ENCODE results near the gene PABPN1L. TPM values are rescaled to one million over a fixed set of nuclear protein-coding genes. Genes with fewer than 3 reads are reported as not detected.

Gene PABPN1L
- total RNA-seq, 1 donor from 2014 or later, result not detected

- no peak for DNase-seq (ENCODE audit: extremely low spot score in 2 of 2)
- no peak overlapping the region for H3K4me3 ChIP-seq
- peaks cover 21% of the 10 kb centered on the region for H3K4me1 ChIP-seq
- no peaks in the 10 kb centered on the region for H3K9me3 ChIP-seq
- H3K36me3 ChIP-seq, result no peaks in the 10 kb centered on the region
- no peak overlapping the region for H3K27ac ChIP-seq
- TF ChIP-seq POLR2A (IDR thresholded peaks at IDR 0.05), result no peak
- no peak for TF ChIP-seq CTCF (IDR thresholded peaks at IDR 0.05)
- no peak for TF ChIP-seq POLR2AphosphoS5 (IDR thresholded peaks at IDR 0.05; ENCODE audit: insufficient read depth in 1 of 2, low read depth in 1 of 2)
- no peaks in the 10 kb centered on the region for H3K27me3 ChIP-seq
- intact Hi-C loops (cut with DNase I), result no loop called here
These were observed 16.0 kb upstream of the PABPN1L start for GRCh38 chr16:88882358-88883030.

DNA sequence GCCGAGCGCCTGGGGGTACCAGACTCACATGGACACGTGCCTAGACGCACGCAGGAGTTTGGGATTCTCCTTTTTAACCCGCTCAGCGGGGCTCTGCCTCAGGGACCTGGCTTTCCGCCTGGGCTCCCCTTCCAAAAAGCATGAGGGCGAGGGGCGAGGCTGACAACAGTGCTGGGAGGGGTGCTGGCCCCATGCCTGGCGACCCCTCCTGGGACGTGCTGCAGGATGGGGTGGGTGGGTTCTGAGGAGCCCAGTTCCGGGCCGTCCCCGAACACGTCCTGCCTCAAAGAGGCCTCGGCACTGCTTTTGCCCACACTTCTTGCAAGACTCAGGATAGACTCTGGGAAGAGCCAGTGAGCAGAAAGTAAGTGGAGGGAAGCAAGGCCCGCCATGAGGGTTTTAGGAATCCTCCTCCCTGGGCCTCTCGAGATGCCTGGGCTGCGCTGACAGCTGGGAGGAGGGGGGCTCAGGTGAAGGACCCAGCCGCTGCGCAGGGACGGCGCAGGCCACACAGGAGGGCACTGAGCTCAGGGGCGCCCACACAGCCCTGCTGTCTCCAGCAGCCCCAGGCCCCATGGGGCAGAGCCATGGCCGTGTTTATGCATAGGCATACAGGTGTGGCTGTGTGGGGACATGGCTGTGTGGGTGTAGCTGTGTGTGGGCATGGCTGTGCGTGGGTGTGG, 15.4 kb upstream of the PABPN1L start:
- Histone ChIP-seq H3K4me3 (peak overlapping the region in 1 of 2 donors; percentile 7), H3K4me1 (peaks cover 17% of the 10 kb centered on the region), H3K9me3 (no peaks in the 10 kb centered on the region), H3K27me3 (no peaks in the 10 kb centered on the region), H3K27ac (no peak overlapping the region), H3K36me3 (no peaks in the 10 kb centered on the region)
- intact Hi-C loops (cut with DNase I), result no loop called here
- TF ChIP-seq POLR2AphosphoS5 (IDR thresholded peaks at IDR 0.05; ENCODE audit: insufficient read depth in 1 of 2, low read depth in 1 of 2) (no peak), CTCF (IDR thresholded peaks at IDR 0.05) (no peak), POLR2A (IDR thresholded peaks at IDR 0.05) (no peak)
- no peak for DNase-seq (ENCODE audit: extremely low spot score in 2 of 2)

DNA sequence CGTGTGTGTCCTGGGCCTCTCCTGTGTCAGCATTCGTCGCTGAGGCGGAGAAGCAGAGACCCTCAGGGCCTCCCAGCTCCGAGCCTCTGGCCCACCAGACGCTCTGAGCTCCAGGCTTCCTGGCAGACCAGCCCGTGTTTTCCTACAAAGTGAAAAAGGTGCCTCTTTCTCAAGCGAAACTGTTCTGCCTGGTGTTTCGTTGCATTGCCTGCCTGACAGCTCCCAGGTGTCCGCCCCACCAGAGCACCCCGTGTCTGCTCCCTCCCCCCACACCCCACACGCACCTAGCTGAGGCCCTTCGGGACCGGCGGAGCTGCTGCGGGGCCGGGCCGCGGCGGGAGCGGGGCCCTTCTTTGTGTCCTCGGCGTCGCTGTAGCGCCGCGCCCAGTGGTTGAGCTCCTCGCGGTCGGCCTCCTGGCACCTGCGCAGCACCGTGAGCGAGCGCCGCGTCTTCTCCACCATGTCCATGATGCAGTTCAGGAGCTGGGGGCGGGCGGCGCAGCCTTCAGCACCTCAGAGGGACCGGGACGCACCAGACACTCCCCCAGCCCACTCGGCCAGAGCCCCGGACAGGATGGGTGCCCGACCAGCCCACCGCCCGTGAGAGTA, 14.7 kb upstream of the PABPN1L start:
- Histone ChIP-seq H3K4me1 (peaks cover 17% of the 10 kb centered on the region), H3K36me3 (no peaks in the 10 kb centered on the region), H3K4me3 (peak overlapping the region in 1 of 2 donors; percentile 7), H3K9me3 (no peaks in the 10 kb centered on the region), H3K27me3 (no peaks in the 10 kb centered on the region), H3K27ac (no peak overlapping the region)
- no peak for DNase-seq (ENCODE audit: extremely low spot score in 2 of 2)
- intact Hi-C loops (cut with DNase I), result no loop called here
- TF ChIP-seq POLR2AphosphoS5 (IDR thresholded peaks at IDR 0.05; ENCODE audit: insufficient read depth in 1 of 2, low read depth in 1 of 2), result no peak
- no peak for TF ChIP-seq CTCF (IDR thresholded peaks at IDR 0.05)
- TF ChIP-seq POLR2A (IDR thresholded peaks at IDR 0.05), result no peak

DNA sequence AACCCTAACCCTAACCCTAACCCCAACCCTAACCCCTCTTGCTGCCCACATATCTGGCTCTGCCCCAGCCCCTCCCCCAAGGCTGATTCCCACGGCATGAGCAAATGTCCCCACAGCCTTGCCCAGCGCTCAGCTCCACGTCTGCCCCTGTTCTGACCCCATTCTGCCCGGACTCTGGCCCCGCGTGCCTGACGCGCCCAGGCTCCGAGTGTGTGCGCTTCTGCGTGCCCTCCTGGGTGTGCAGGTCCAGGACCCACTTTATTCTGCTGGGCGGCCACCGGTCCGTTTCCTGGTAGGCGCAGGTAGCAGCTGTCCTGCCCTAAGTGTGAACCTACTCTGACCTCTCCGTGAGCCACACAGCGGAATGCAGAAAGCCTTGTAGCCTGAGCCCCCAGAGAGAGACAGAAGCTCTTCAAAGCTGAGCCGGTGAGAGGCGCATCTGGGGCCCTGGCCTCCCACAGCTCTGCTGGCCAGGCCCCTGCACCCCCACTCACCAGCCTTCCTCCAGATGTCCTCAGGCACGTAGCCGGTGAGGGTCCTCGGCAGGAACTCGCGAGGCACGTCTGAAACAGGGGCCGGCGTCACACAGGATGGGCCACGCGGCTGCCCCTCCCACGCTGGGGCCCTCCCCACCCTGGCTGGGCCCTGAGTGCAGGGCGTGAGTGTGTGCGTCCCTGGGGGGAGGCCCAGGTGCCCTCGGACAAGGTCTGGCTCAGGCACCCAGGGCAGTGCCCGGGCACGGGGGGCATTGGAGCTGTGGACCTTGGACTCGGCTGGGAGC, 14.0 kb upstream of the PABPN1L start:
- peaks cover 17% of the 10 kb centered on the region for H3K4me1 ChIP-seq
- H3K36me3 ChIP-seq, result no peaks in the 10 kb centered on the region
- no peak for TF ChIP-seq POLR2AphosphoS5 (IDR thresholded peaks at IDR 0.05; ENCODE audit: insufficient read depth in 1 of 2, low read depth in 1 of 2)
- no peak for TF ChIP-seq CTCF (IDR thresholded peaks at IDR 0.05)
- TF ChIP-seq POLR2A (IDR thresholded peaks at IDR 0.05), result no peak
- no peak overlapping the region for H3K4me3 ChIP-seq
- no peak overlapping the region for H3K27ac ChIP-seq
- intact Hi-C loops (cut with DNase I), result no loop called here
- H3K27me3 ChIP-seq, result no peaks in the 10 kb centered on the region
- DNase-seq (ENCODE audit: extremely low spot score in 2 of 2), result no peak
- H3K9me3 ChIP-seq, result no peaks in the 10 kb centered on the region

All from vagina (tissue), 2 donors.